OCI-M2 (cell line): ENCODE results near the gene PRKAR2A.
"Not testable (repeated sequence)": the region's sequence is repeated elsewhere in the genome, so short reads cannot be mapped to it uniquely, and the experiment has no call there.

Experiments
- DNase-seq: peaks from one replicate; lab custom pipeline; 2025; ENCODE audit not compliant: unreplicated experiment; lab: John Stamatoyannopoulos, UW

The PRKAR2A gene

GRCh38 chr3:48782046-48782445 lies 65.6 kb downstream of the PRKAR2A start:
- no peak for DNase-seq

- DNase-seq, result not testable (repeated sequence)
Observed at GRCh38 chr3:48778565-48778964, 69.1 kb downstream of the PRKAR2A start.

- DNase-seq, result no peak
Observed at GRCh38 chr3:48776854-48777253, 70.8 kb downstream of the PRKAR2A start.

DNA sequence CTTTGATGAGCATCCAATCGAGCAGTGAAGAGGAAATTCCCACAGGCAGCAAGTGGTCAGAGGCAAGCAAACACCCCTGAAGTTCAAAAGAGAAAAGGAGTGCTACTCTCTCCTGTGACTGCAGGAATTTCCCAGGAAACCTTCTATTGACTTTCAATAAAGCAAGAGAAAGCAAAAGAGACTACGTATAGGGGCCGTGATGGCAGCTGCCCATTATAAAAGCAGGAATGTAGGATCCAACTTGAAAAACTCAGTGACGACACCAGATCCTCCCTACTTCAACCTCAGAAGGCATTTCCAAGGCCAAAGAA lies 77.5 kb downstream of the PRKAR2A start:
- no peak for DNase-seq

DNA sequence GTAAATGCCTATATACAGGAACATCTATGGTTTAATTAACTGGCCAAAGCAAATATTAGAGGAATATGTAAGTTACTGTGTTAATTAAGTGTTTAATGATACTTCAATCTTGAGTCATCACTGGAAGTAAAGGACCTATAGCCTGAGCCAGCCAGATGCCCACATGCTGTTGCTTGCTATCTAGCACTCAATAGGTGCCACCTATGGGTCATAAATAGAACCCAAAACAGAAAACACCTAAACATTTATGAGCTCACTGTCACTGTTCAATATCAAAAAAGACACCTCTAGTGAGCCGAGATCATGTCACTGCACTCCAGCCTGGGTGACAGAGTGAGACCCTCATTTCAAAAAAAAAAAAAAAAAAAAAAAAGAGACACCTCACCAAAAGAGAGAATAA lies 82.3 kb downstream of the PRKAR2A start:
- no peak for DNase-seq

GRCh38 chr3:48762816-48763215 lies 84.9 kb downstream of the PRKAR2A start:
- no peak for DNase-seq

GRCh38 chr3:48759991-48760540 lies 87.6 kb downstream of the PRKAR2A start:
- DNase-seq, result not testable (repeated sequence)

- DNase-seq, result not testable (repeated sequence)
Observed at GRCh38 chr3:48759531-48759930, 88.1 kb downstream of the PRKAR2A start.

GRCh38 chr3:48759071-48759470 lies 88.6 kb downstream of the PRKAR2A start:
- no peak for DNase-seq

GRCh38 chr3:48756640-48757039 lies 91.0 kb downstream of the PRKAR2A start:
- DNase-seq, result no peak

DNA sequence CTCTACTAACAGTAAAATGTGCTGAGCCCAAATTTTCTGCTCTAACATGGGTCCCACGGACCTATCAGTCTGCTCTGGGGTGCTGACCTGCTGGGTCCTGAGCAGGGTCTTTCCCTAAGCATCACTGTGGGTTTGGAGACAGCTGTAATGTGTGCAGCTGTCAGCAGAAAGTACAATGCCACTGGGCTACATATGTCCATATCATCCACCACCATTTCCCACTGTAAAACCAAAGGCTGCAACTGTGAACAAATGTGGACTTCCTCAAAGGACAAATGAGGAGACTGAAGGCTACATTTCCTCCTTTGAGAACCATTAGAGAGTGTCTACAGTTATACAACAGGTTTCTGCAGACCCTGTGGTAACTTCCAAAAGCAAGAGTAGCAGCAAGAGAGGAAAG lies 96.8 kb downstream of the PRKAR2A start:
- DNase-seq, result no peak

- DNase-seq, result no peak
Observed at GRCh38 chr3:48748754-48749153, 98.9 kb downstream of the PRKAR2A start.

DNA sequence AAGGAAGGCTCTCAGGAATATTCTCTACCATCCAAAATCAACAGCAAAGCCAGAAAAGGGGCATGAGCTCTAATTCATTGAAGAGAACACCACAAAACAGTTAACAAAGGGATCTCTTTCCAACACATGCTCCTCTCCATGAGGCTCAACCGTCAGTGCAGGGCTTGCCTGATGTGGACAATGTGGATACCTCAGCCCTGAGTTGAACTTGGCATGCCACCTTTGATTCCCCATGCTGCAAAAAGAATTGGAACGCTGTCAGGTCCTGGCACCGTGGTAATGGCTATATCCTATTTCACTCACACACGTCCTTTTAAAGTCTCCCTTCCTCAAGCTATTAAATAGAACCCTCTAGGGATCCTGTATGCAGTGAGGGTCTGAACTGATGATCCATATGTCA lies 100.0 kb downstream of the PRKAR2A start:
- no peak for DNase-seq

DNA sequence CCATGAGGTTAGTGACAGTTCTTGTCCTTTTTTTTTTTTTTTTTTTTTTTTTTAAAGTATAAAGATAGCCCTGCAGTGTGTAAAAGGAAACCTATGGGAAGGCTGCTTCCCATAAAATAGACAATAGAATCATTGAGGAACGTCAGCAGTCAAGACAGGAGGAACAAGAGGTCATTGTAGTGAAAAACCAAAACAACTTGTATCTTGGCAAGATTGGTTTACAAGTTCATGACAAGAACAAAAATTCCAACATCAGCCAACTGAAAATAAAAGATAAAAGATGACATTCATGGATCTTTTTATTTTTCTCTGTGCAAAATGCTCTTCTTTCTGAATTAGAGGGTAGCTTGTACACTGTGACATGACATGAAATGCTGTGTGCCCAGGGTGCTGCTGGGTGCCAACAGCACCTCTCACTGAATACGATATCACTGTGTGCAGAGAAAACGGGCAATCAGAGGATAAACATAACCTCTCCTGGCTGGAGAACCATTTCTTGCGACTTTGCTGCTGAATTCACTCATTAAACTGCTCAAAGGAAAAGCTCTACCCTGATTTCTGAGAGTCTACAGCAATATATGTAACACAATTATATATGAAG lies 100.6 kb downstream of the PRKAR2A start:
- DNase-seq, result no peak

- DNase-seq, result no peak
Observed at GRCh38 chr3:48743773-48744172, 103.9 kb downstream of the PRKAR2A start.

DNA sequence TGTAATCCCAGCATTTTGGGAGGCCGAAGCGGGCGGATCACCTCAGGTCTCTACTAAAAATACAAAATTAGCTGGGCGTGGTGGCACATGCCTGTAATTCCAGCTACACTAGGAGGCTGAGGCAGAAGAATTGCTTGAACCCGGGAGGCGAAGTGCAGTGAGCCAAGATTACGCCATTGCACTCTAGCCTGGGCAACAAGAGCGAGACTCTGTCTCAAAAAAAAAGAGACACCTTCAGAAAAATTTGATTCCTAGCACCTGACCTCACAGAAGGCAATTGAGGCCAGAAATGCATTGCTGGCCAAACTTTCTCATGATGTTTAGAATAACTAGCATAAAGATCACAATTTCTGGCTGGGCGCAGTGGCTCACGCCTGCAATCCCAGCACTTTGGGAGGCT lies 106.4 kb downstream of the PRKAR2A start:
- not testable (repeated sequence) for DNase-seq

GRCh38 chr3:48739955-48740823 lies 107.5 kb downstream of the PRKAR2A start:
- DNase-seq, result no peak

- no peak for DNase-seq
Observed at GRCh38 chr3:48739617-48739954, 108.1 kb downstream of the PRKAR2A start.

- no peak for DNase-seq
Observed at GRCh38 chr3:48738926-48739616, 108.6 kb downstream of the PRKAR2A start.

DNA sequence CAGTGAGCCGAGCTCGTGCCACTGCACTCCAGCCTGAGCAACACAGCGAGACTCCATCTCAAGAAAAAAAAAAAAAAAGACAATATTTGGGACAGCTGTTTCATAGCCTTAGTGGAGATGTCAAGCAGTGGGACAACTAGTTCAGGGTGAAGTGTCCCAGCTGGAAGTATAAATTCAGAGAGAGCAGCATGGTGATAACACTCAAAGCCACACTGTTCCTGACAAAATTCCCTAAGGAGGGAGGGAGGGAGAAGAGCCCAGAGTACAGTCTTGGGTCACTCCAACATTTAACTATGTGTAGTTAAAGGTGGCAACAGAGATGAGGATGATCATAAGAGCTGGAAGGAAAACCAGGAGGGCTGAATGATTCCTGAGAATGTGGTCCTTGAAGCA lies 109.5 kb downstream of the PRKAR2A start:
- no peak for DNase-seq

- not testable (repeated sequence) for DNase-seq
Observed at GRCh38 chr3:48735075-48735767, 112.5 kb downstream of the PRKAR2A start.
